ENCODE data around the gene VLDLR. TPM values are rescaled to one million over a fixed set of nuclear protein-coding genes. Genes with fewer than 3 reads are reported as not detected.

Gene VLDLR
- total and polyA plus RNA-seq, 2 of the 8 experiments (the other 6 are each of a cell fraction or from before 2014, with no cell fraction given): 24.2 to 49.1 TPM

- TF ChIP-seq CHD7 (IDR thresholded peaks at IDR 0.05; ENCODE audit: insufficient replicate concordance, low read length) (no peak), RNF2 (IDR thresholded peaks at IDR 0.05; ENCODE audit: borderline replicate concordance, low read depth, low read length, missing control alignments, poor library complexity, severe bottlenecking) (no peak)
Observed at GRCh38 chr9:2673161-2673560, 51.6 kb downstream of the VLDLR start (continued).
